MCF 10A (cell line): Measurements from ENCODE around the gene TSNAX. TPM values are rescaled to one million over a fixed set of nuclear protein-coding genes. Genes with fewer than 3 reads are reported as not detected.
A peak's percentile ranks its signal among the peaks of the same experiment; 100 is the strongest.

Experiments used
- BruUV-seq: library from RNA; stranded (reverse); fragments of 400-500 nt; replicated peaks from 2 replicates; lab custom pipeline; 2021; lab: Mats Ljungman, UMichigan
- CTCF ChIA-PET: fragments of 300-600 bp; sonication (Branson Sonifier 250); formaldehyde crosslinking; extraction: SDS; loops from one replicate; lab custom pipeline; 2021; ENCODE audit warnings: antibody characterized with exemption, inconsistent platforms; lab: Yijun Ruan, JAX
- POLR2A ChIA-PET: fragments of 300-600, 350-650 bp; sonication (Branson Sonifier 250); formaldehyde crosslinking; extraction: SDS; loops from one replicate; lab custom pipeline; 2020; ENCODE audit warnings: antibody characterized with exemption, inconsistent platforms; lab: Yijun Ruan, JAX
- DNase-seq: peaks from one replicate; pipeline ENCODE4 v3.0.0-alpha.2; 2018; ENCODE audit not compliant: unreplicated experiment
- H3K27ac Mint-ChIP-seq: one replicate; pipeline ENCODE4 v1.8.0; 2022; ENCODE audit warnings: mild to moderate bottlenecking, low read depth, mixed read lengths; ENCODE audit not compliant: unreplicated experiment
- H3K27me3 Mint-ChIP-seq: one replicate; pipeline ENCODE4 v1.8.0; 2022; ENCODE audit warnings: mixed read lengths; ENCODE audit not compliant: insufficient read depth, unreplicated experiment
- H3K36me3 Mint-ChIP-seq: one replicate; pipeline ENCODE4 v1.8.0; 2022; ENCODE audit warnings: mild to moderate bottlenecking, moderate library complexity, mixed read lengths; ENCODE audit not compliant: insufficient read depth, unreplicated experiment
- H3K4me1 Mint-ChIP-seq: one replicate; pipeline ENCODE4 v1.8.0; 2022; ENCODE audit warnings: mixed read lengths; ENCODE audit not compliant: insufficient read depth, unreplicated experiment
- H3K4me3 Mint-ChIP-seq: one replicate; pipeline ENCODE4 v1.8.0; 2022; ENCODE audit warnings: mild to moderate bottlenecking, moderate library complexity, mixed read lengths; ENCODE audit not compliant: unreplicated experiment
- H3K9me3 Mint-ChIP-seq: one replicate; pipeline ENCODE4 v1.8.0; 2022; ENCODE audit warnings: mixed read lengths; ENCODE audit not compliant: unreplicated experiment
- CTCF ChIP-seq: fragments of 200-600 bp; IDR thresholded peaks from one replicate; pipeline ENCODE4 v1.8.0; 2022; ENCODE audit warnings: antibody characterized with exemption, mild to moderate bottlenecking; ENCODE audit not compliant: unreplicated experiment
- intact Hi-C: fragments of 100-400 bp; cut with micrococcal nuclease; formaldehyde crosslinking; loops from 2 replicates; pipeline ENCODE4 v1.14.1; 2022
- total RNA-seq: library from RNA; stranded (reverse); gene quantifications from 2 replicates; pipeline ENCODE4 v1.2.3, GENCODE V29; 2022

TSNAX gene
- total RNA-seq, 1 experiment from 2014 or later = 79.0 TPM

- no peaks in the 10 kb centered on the region for H3K36me3 Mint-ChIP-seq
- CTCF ChIA-PET = interaction anchor here (0.6 to 1.2 kb wide), 4 partner anchors 15 to 717 kb away, joined by 3 read pairs; no protein-coding TSS in a partner anchor
- POLR2A ChIA-PET = interaction anchor here (0.6 kb wide), 1 partner anchor 52 kb away, joined by 3 read pairs; no protein-coding TSS in a partner anchor
- BruUV-seq = no TSS peak
- peak overlapping the region; percentile 1 for H3K27ac Mint-ChIP-seq
- TF ChIP-seq CTCF = no peak
- H3K9me3 Mint-ChIP-seq = peaks cover 9% of the 10 kb centered on the region
- intact Hi-C loops = no loop called here
- no peaks in the 10 kb centered on the region for H3K27me3 Mint-ChIP-seq
- no peak overlapping the region for H3K4me3 Mint-ChIP-seq
- peaks cover 6% of the 10 kb centered on the region for H3K4me1 Mint-ChIP-seq
- DNase-seq = peak; percentile 42
These were observed 34.9 kb upstream of the TSNAX start for GRCh38 chr1:231493421-231494185.

GRCh38 chr1:231494439-231495110 is 33.9 kb upstream of the TSNAX start:
- CTCF ChIA-PET = interaction anchor here (0.6 to 1.2 kb wide), 3 partner anchors 14 to 210 kb away, joined by 3 read pairs; no protein-coding TSS in a partner anchor
- no peak overlapping the region for H3K4me3 Mint-ChIP-seq
- peaks cover 9% of the 10 kb centered on the region for H3K9me3 Mint-ChIP-seq
- no TSS peak for BruUV-seq
- H3K27me3 Mint-ChIP-seq = no peaks in the 10 kb centered on the region
- DNase-seq = no peak
- TF ChIP-seq CTCF = no peak
- peaks cover 6% of the 10 kb centered on the region for H3K4me1 Mint-ChIP-seq
- intact Hi-C loops = no loop called here
- no peaks in the 10 kb centered on the region for H3K36me3 Mint-ChIP-seq
- H3K27ac Mint-ChIP-seq = no peak overlapping the region
- POLR2A ChIA-PET = interaction anchor here (0.6 to 1.4 kb wide), 2 partner anchors 10 to 51 kb away, joined by 3 to 4 read pairs; no protein-coding TSS in a partner anchor

GRCh38 chr1:231497629-231498152 is 30.8 kb upstream of the TSNAX start:
- ChIA-PET POLR2A (interaction anchor here (0.8 kb wide), 1 partner anchor 30 kb away, joined by 3 read pairs; the partner anchor contains the start of gene TSNAX), CTCF (interaction anchor here (1.1 kb wide), 1 partner anchor 22 kb away, joined by 3 read pairs; no protein-coding TSS in a partner anchor)
- peaks cover 16% of the 10 kb centered on the region for H3K9me3 Mint-ChIP-seq
- no peaks in the 10 kb centered on the region for H3K36me3 Mint-ChIP-seq
- H3K27me3 Mint-ChIP-seq = no peaks in the 10 kb centered on the region
- intact Hi-C loops = no loop called here
- peaks cover 6% of the 10 kb centered on the region for H3K4me1 Mint-ChIP-seq
- DNase-seq = no peak
- BruUV-seq = no TSS peak
- no peak overlapping the region for H3K4me3 Mint-ChIP-seq
- H3K27ac Mint-ChIP-seq = no peak overlapping the region
- no peak for TF ChIP-seq CTCF
